Cardiac fibroblast (primary cell): Measurements from ENCODE around the gene LARGE1.

Experiments
- DNase-seq, 2 donors: peaks; one replicate each; pipeline versions ENCODE4 v3.0.0 to v3.0.0-alpha.2; 2010; ENCODE audit warnings: low read depth in 2 of 2
- H3K4me3 ChIP-seq, 2 donors: replicated peaks in 1 of 2; 1 replicate in 1 of 2; 2 replicates in 1 of 2; pipeline ENCODE4 v1.5.1; 2011; ENCODE audit warnings: low read depth in 2 of 2, low read length in 2 of 2, mild to moderate bottlenecking in 2 of 2, moderate library complexity in 1 of 2
- TF ChIP-seq, protein P1 (sequence below): IDR thresholded peaks from one replicate; pipeline ENCODE4 v1.5.1; 2011; ENCODE audit warnings: low read depth, mild to moderate bottlenecking, low read length, inconsistent platforms

The LARGE1 gene

DNA sequence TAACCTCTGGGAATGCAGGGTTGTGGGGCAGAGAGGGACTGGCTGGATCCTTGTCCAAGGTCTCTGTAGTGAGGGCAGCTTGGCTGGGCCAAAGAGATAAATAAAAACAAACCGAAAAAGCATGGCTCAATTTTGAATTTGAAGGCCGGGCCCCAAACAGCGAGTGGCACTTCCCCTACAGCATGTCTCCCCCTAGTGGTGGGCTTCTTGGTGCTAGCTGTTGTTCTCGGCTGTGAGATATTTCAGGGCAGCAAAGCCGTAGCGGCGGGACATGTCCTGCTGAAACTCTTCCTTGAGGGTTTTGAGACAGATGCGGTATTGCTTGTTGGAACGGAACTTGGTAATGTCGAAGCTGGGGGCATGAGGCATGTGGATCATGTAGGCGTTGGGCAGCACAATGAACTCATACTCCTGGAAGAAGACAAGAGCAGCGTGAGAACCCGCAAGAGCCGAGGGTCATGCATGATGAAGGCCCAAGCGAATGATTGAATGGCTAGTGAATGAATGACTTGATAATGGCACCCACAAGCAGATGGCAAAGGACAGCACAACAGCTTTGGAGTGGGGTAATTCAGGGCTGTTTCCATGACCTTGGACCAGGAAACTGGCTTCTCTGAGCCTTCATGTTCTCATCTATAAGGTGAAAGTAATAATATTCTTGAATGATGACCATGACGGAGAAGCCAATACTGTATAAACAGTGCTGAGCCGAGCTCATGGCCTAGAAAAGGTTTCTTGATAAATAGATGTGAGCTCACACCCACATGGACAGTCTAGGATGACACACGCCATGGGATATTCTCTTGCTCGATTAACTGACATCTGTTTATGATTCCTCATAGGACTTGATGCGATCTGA lies 645.8 kb downstream of the LARGE1 start:
- peak; percentile 2 to 6 for DNase-seq
- TF ChIP-seq, protein P1, sequence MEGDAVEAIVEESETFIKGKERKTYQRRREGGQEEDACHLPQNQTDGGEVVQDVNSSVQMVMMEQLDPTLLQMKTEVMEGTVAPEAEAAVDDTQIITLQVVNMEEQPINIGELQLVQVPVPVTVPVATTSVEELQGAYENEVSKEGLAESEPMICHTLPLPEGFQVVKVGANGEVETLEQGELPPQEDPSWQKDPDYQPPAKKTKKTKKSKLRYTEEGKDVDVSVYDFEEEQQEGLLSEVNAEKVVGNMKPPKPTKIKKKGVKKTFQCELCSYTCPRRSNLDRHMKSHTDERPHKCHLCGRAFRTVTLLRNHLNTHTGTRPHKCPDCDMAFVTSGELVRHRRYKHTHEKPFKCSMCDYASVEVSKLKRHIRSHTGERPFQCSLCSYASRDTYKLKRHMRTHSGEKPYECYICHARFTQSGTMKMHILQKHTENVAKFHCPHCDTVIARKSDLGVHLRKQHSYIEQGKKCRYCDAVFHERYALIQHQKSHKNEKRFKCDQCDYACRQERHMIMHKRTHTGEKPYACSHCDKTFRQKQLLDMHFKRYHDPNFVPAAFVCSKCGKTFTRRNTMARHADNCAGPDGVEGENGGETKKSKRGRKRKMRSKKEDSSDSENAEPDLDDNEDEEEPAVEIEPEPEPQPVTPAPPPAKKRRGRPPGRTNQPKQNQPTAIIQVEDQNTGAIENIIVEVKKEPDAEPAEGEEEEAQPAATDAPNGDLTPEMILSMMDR: peak; percentile 38
- no peak overlapping the region for H3K4me3 ChIP-seq

DNA sequence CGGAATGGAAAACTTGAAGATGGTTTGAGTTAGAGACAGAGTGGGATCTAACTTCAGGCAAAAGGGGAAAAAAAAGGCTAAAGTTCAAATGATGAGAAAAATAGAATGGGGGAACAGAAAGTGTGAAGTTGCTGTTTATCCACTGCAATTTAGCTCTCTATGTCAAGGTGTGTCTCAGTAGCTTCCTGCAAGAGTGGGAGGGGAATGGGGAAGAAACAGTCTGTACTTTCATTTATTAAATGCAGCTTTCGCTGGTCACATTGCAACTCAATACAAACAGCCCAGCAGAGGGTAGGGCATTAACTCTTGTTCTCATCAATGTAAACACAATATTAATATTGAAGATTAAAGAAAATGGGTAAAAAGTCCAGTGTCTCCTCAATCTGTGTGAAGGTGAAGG lies 647.4 kb downstream of the LARGE1 start:
- TF ChIP-seq, protein P1: no peak
- H3K4me3 ChIP-seq: no peak overlapping the region
- DNase-seq: no peak

DNA sequence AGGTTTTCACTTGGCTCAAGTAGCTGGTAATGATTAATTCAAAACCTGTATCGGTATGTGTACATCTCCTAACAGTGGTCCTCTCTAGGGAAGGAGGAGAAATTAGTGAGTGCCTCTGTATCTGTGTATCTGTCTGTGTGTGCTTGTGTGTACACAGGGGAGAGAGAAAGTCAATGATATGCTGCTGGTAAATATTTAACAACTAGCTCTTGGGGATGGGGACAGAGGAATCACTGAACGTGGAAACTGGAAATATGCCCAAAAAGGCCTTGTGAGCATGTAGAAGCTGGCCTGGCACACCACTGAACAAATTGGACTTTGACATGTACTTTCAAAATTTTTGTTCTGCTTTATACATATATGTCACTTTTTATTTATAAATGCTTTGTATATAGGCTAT lies 648.1 kb downstream of the LARGE1 start:
- no peak for DNase-seq
- no peak overlapping the region for H3K4me3 ChIP-seq
- TF ChIP-seq, protein P1: no peak

- TF ChIP-seq, protein P1: no peak
- peak; percentile 4 to 56 for DNase-seq
- no peak overlapping the region for H3K4me3 ChIP-seq
Measured at GRCh38 chr22:33271390-33272161, 648.7 kb downstream of the LARGE1 start.

GRCh38 chr22:33270596-33270995 lies 649.7 kb downstream of the LARGE1 start:
- no peak for DNase-seq
- no peak overlapping the region for H3K4me3 ChIP-seq
- TF ChIP-seq, protein P1: no peak

DNA sequence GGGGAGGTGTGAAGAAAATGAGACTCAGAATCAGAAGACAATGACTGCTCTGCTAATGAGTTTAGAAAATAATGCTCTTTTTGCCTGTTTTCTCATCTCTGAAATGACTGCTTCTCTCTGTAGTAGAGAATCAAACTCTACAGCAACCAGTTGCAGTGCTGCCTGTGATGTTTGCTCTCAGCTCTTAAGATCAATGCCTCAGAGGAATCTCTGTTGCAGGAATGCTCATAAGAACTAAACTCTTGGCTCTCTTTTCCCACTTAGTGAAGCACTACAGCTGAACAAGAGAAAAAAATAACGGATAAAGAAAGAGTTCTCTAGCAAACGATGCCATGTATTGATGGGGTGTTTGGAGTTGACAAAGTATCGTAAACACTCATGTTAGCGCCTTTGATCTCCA lies 658.6 kb downstream of the LARGE1 start:
- TF ChIP-seq, protein P1: no peak
- no peak overlapping the region for H3K4me3 ChIP-seq
- no peak for DNase-seq
